ENCODE measurements around the gene HSPB9. TPM values are rescaled to one million over a fixed set of nuclear protein-coding genes. Genes with fewer than 3 reads are reported as not detected.

The HSPB9 gene
- total RNA-seq, 1 experiment from 2014 or later, result 0.15 TPM

DNA sequence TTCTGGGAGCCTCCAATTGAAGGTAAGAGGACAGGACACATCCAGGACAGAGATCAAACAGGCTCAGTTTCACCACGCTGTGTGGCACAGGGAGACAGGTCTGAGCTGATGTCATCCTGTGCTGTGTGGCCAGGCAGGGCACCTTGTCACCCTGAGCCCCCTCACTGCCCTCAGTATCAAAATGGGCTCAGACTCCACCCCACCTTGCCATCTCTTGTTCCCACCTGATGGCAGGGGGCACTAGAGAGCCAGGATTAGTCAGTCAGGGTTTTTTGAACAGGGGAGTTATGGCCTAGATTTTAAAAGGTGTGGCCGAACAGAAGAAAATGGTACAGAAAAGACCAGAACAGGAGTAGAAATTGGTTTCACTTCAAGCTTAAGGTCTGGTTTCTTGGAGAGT, 4.1 kb upstream of the HSPB9 start:
- H3K27ac ChIP-seq (ENCODE audit: insufficient read length, low read depth, low read length), result no peak overlapping the region
- H2AK5ac ChIP-seq (ENCODE audit: insufficient read length, low read length), result no peak overlapping the region
- H3K9me3 Mint-ChIP-seq, result no peaks in the 10 kb centered on the region
- no peak overlapping the region for H3K56ac ChIP-seq (ENCODE audit: insufficient read length, low read depth, low read length)
- no peak overlapping the region for H2BK12ac ChIP-seq (ENCODE audit: insufficient read length, low read depth, low read length)
- H3K9ac ChIP-seq (ENCODE audit: extremely low read depth, insufficient read length, low read length), result no peak overlapping the region
- H3K4ac ChIP-seq (ENCODE audit: low read depth, low read length), result no peak overlapping the region
- no peak overlapping the region for H3K27ac Mint-ChIP-seq
- H3K4me1 ChIP-seq (ENCODE audit: insufficient read depth, low read length), result no peaks in the 10 kb centered on the region
- H2BK120ac ChIP-seq (ENCODE audit: low read depth, low read length, poor library complexity, severe bottlenecking), result no peak overlapping the region
- H2BK20ac ChIP-seq (ENCODE audit: low read depth, low read length, poor library complexity, severe bottlenecking), result no peak overlapping the region
- no peaks in the 10 kb centered on the region for H3K79me1 ChIP-seq (ENCODE audit: insufficient read depth, low read depth, low read length, poor library complexity, severe bottlenecking)
- no peaks in the 10 kb centered on the region for H3K9me3 ChIP-seq (ENCODE audit: control insufficient read depth, low read depth, low read length)
- H3K18ac ChIP-seq (ENCODE audit: insufficient read length, low read depth, low read length), result no peak overlapping the region
- no peak overlapping the region for H2BK15ac ChIP-seq (ENCODE audit: low read depth, low read length)
- H3K23me2 ChIP-seq (ENCODE audit: insufficient read length, low read depth, low read length, poor library complexity, severe bottlenecking), result no peaks in the 10 kb centered on the region
- peaks cover 22 to 32% of the 10 kb centered on the region in 2 experiments for H3K4me1 Mint-ChIP-seq
- no peak overlapping the region for H3K14ac ChIP-seq (ENCODE audit: insufficient read depth, low read length)
- no peak overlapping the region for H2BK5ac ChIP-seq (ENCODE audit: insufficient read length, low read length)
- WGBS (ENCODE audit: extremely low coverage, insufficient read length, low lambda C conversion rate), result no CpG with 5 or more reads among the region's 2 CpGs
- no peak overlapping the region for H3K23ac ChIP-seq (ENCODE audit: insufficient read length, low read depth, low read length)
- no peak overlapping the region for H3K4me2 ChIP-seq (ENCODE audit: insufficient read depth, insufficient read length, low read length)
- TF ChIP-seq, protein P1, sequence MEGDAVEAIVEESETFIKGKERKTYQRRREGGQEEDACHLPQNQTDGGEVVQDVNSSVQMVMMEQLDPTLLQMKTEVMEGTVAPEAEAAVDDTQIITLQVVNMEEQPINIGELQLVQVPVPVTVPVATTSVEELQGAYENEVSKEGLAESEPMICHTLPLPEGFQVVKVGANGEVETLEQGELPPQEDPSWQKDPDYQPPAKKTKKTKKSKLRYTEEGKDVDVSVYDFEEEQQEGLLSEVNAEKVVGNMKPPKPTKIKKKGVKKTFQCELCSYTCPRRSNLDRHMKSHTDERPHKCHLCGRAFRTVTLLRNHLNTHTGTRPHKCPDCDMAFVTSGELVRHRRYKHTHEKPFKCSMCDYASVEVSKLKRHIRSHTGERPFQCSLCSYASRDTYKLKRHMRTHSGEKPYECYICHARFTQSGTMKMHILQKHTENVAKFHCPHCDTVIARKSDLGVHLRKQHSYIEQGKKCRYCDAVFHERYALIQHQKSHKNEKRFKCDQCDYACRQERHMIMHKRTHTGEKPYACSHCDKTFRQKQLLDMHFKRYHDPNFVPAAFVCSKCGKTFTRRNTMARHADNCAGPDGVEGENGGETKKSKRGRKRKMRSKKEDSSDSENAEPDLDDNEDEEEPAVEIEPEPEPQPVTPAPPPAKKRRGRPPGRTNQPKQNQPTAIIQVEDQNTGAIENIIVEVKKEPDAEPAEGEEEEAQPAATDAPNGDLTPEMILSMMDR (conservative IDR thresholded peaks at IDR 0.05), result peak; percentile 66
- H3K36me3 Mint-ChIP-seq (ENCODE audit: insufficient read depth in 1 of 3, low read depth in 3 of 3), result peaks cover 9 to 58% (median 46%) of the 10 kb centered on the region in 3 experiments; a peak in 6 of 7 replicates
- H4K5ac ChIP-seq (ENCODE audit: insufficient read length, low read depth, low read length), result no peak overlapping the region
- DNase-seq, result peak; percentile 64
- H3K4me3 Mint-ChIP-seq, result peak overlapping the region in 1 of 2 experiments; percentile 28; a peak in 2 of 5 replicates
- no peak overlapping the region for H4K91ac ChIP-seq (ENCODE audit: insufficient read length, low read depth, low read length)
- H3T11ph ChIP-seq (ENCODE audit: low read length), result no peak overlapping the region
- no peaks in the 10 kb centered on the region for H4K20me1 ChIP-seq (ENCODE audit: control insufficient read depth, insufficient read depth, insufficient read length)
- H2AFZ ChIP-seq (ENCODE audit: low read length), result no peak overlapping the region
- H3K79me2 ChIP-seq (ENCODE audit: insufficient read depth, low read length), result no peaks in the 10 kb centered on the region
- H3K27me3 ChIP-seq (ENCODE audit: insufficient read depth, low read length), result no peaks in the 10 kb centered on the region
- no peak overlapping the region for H4K8ac ChIP-seq (replicated peaks; ENCODE audit: insufficient read length, low read depth, low read length)
- no peaks in the 10 kb centered on the region for H3K27me3 Mint-ChIP-seq (ENCODE audit: low read depth)
